ENCODE measurements around the gene JARID2. TPM values are rescaled to one million over a fixed set of nuclear protein-coding genes. Genes with fewer than 3 reads are reported as not detected.

JARID2 gene
- total RNA-seq, 6 experiments from 2014 or later: 2.5 to 3.9 (median 3.0) TPM

DNA sequence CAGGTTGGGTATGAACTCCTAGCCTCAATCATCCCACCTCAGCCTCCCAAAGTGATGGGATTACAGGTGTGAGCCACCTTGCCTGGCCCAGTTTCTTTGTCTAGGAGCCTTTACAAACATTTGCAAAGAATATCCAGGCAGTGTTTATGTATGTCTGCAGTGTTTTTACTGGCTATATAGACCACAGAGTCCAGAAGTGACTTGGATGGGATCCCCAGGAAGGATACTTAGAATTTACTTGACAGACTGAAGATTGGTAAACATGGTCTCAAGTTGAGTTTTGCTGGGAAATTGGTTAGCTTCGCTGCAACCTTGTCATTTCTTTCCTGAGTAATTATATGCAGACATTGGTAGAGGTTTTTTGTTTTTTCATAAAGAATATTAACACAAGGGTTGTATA, 23.8 kb downstream of the JARID2 start:
- DNase-seq (no peak), ATAC-seq (no peak)
- TF ChIP-seq, protein P1, sequence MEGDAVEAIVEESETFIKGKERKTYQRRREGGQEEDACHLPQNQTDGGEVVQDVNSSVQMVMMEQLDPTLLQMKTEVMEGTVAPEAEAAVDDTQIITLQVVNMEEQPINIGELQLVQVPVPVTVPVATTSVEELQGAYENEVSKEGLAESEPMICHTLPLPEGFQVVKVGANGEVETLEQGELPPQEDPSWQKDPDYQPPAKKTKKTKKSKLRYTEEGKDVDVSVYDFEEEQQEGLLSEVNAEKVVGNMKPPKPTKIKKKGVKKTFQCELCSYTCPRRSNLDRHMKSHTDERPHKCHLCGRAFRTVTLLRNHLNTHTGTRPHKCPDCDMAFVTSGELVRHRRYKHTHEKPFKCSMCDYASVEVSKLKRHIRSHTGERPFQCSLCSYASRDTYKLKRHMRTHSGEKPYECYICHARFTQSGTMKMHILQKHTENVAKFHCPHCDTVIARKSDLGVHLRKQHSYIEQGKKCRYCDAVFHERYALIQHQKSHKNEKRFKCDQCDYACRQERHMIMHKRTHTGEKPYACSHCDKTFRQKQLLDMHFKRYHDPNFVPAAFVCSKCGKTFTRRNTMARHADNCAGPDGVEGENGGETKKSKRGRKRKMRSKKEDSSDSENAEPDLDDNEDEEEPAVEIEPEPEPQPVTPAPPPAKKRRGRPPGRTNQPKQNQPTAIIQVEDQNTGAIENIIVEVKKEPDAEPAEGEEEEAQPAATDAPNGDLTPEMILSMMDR (IDR thresholded peaks at IDR 0.05): no peak
- no peak for TF ChIP-seq POLR2A (IDR thresholded peaks at IDR 0.05)
- H3K4me1 ChIP-seq: peaks cover 0 to 37% (median 8%) of the 10 kb centered on the region in 4 donors
- no peak overlapping the region for H3K4me3 ChIP-seq
- H3K36me3 ChIP-seq: no peaks in the 10 kb centered on the region
- 80% methylated on average over 1 of the region's 1 CpG for WGBS (ENCODE audit: insufficient coverage, low coverage, low lambda C conversion rate, missing lambda C conversion rate)
- H3K9me3 ChIP-seq: no peaks in the 10 kb centered on the region
- no peak overlapping the region for H3K27ac ChIP-seq
- H3K27me3 ChIP-seq: no peaks in the 10 kb centered on the region
- intact Hi-C loops (cut with DNase I): no loop called here

DNA sequence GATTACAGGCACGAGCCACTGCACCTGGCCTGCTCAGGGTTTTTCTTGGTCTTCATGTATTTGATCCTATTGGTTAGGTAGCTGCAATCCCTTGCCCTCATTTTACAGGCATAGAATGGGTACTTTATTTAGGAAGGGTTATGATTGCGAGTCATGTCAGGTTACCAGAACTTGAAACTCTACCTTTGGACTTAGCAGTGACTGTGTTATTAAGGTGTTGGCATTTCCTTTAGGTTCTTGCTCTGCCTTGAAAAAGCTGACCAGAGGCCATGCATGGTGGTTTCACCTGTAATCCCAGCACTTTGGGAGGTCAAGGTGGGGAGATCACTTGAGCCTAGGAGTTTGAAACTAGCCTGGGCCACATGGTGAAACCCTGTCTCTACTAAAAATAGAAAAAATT, 24.5 kb downstream of the JARID2 start:
- ATAC-seq (no peak), DNase-seq (no peak)
- H3K4me3 ChIP-seq: no peak overlapping the region
- 72% methylated on average over 2 of the region's 2 CpGs for WGBS (ENCODE audit: insufficient coverage, low coverage, low lambda C conversion rate, missing lambda C conversion rate)
- H3K27ac ChIP-seq: no peak overlapping the region
- no peak for TF ChIP-seq POLR2A (IDR thresholded peaks at IDR 0.05)
- TF ChIP-seq, protein P1 (IDR thresholded peaks at IDR 0.05): no peak
- intact Hi-C loops (cut with DNase I): no loop called here
- H3K4me1 ChIP-seq: peaks cover 0 to 33% (median 11%) of the 10 kb centered on the region in 4 donors
- no peaks in the 10 kb centered on the region for H3K36me3 ChIP-seq
- H3K9me3 ChIP-seq: no peaks in the 10 kb centered on the region
- H3K27me3 ChIP-seq: no peaks in the 10 kb centered on the region

DNA sequence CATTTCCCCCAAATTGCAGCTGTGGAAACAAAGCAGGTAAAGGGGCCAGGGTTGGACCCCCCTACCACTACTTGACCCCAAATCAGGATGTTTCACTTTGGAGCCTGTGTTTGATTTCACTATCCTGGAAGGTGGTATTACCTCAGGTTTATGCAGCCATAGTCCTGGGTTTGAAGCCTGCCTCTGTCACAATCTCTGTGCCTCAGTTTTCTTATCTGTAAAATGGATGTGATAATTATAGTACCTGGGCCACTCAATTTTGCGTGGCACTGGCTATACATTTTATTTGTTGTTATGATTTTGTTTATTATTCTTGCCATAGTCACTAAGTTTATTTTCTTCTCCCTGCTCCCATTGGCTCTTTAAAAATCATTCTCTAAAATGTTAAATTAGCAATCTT, 26.7 kb downstream of the JARID2 start:
- Histone ChIP-seq H3K4me1 (peaks cover 0 to 27% (median 12%) of the 10 kb centered on the region in 4 donors), H3K4me3 (no peak overlapping the region), H3K36me3 (no peaks in the 10 kb centered on the region), H3K9me3 (no peaks in the 10 kb centered on the region), H3K27me3 (no peaks in the 10 kb centered on the region), H3K27ac (no peak overlapping the region)
- WGBS (ENCODE audit: insufficient coverage, low coverage, low lambda C conversion rate, missing lambda C conversion rate): 100% methylated on average over 1 of the region's 1 CpG
- DNase-seq (no peak), ATAC-seq (no peak)
- intact Hi-C loops (cut with DNase I): no loop called here
- TF ChIP-seq POLR2A (IDR thresholded peaks at IDR 0.05): no peak
- TF ChIP-seq, protein P1 (IDR thresholded peaks at IDR 0.05): no peak

DNA sequence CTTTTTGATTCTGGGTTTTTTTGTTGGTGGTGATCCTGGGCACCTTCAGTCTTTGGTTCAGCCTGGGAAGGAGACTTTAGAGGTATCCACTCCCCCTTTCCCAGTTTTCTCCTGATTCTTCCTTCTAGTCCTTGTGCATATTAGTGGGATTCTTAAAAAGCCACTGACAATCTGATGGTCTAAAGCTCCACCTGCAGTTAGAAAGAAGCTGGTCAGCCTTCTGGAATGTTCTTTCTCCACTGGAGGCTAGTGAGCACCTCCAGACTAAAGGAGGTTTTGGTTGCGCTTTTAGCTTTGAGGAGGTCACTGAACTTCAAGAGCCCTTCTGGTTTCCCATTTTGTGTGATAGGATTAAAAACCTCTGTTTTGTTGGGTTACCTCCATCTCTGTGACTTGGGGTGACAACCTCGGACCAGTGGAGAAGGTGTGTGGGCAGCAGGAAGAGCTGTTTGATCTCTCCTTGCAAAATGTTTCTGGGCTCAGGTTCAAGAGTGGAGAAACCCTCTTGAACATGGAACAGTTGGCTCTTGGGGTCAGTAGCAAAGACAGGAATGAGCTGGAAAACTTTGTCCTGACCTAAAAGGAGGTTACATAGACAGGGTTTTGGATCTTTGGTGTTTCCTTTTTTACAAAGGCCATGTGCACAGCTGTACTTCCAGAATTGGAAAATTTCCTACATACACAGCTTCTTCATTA, 29.0 kb downstream of the JARID2 start:
- intact Hi-C loops (cut with DNase I): no loop called here
- Histone ChIP-seq H3K9me3 (no peaks in the 10 kb centered on the region), H3K27me3 (no peaks in the 10 kb centered on the region), H3K27ac (peak overlapping the region in 2 of 3 donors; percentile 24 to 90), H3K4me3 (peak overlapping the region in 1 of 3 donors; percentile 5), H3K4me1 (peaks cover 0 to 47% (median 19%) of the 10 kb centered on the region in 4 donors), H3K36me3 (no peaks in the 10 kb centered on the region)
- ATAC-seq (peak; percentile 81 to 89 (median 82)), DNase-seq (peak in 1 of 3 donors; percentile 77)
- WGBS (ENCODE audit: insufficient coverage, low coverage, low lambda C conversion rate, missing lambda C conversion rate): 40% methylated on average over 2 of the region's 2 CpGs
- TF ChIP-seq, protein P1 (IDR thresholded peaks at IDR 0.05): peak; percentile 33 to 50 (median 38)
- TF ChIP-seq POLR2A (IDR thresholded peaks at IDR 0.05): no peak
